ENCODE measurements around the gene RNASEH1. TPM values are rescaled to one million over a fixed set of nuclear protein-coding genes. Genes with fewer than 3 reads are reported as not detected.

The RNASEH1 gene
- total and polyA plus RNA-seq, 2 of the 8 experiments (the other 6 are each of a cell fraction or from before 2014, with no cell fraction given), result 11.7 to 42.7 TPM

DNA sequence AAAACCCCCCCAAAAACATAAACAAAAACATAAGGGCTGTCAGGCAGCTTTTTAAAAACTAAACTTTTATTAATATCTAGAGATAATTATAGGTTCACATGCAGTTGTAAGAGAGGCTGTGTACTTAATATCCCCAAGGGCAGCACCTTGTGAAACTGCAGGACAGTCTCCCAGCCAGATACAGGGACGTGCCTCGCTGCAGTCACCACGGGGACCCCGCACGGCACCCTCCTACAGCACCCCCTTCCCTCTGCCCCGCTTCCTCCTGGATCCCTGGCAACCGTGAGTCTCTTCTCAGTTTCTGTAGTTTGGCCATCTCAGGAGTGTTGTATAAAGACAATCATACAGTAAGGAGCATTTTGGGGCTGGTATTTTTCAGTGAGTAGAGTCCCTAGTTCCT is 30.0 kb upstream of the RNASEH1 start:
- WGBS, 2 experiments (ENCODE audit: extremely low coverage in 1 of 2, insufficient coverage in 1 of 2, insufficient read length in 1 of 2, insufficient replicate concordance in 2 of 2, low coverage in 1 of 2, low lambda C conversion rate in 2 of 2, missing lambda C conversion rate in 1 of 2), result 96% methylated on average over 6 of the region's 7 CpGs; no CpG with 5 or more reads in 1 of the 2 experiments
- Histone ChIP-seq H4K5ac (ENCODE audit: insufficient read length, low read depth, low read length) (no peak overlapping the region), H3K4me3 (ENCODE audit: extremely low read depth in 1 of 4, insufficient read depth in 2 of 4, low read depth in 3 of 4, low read length in 4 of 4) (no peak overlapping the region), H2BK120ac (replicated peaks; ENCODE audit: low read depth, low read length) (no peak overlapping the region), H3K79me1 (ENCODE audit: low read depth, low read length) (no peaks in the 10 kb centered on the region), H3K56ac (replicated peaks; ENCODE audit: insufficient read length, low read depth, low read length) (no peak overlapping the region), H3K4me1 (replicated peaks in 1 of 4; ENCODE audit: control insufficient read depth in 3 of 4, insufficient read depth in 4 of 4, low read length in 3 of 4) (no peaks in the 10 kb centered on the region), H3K9ac (replicated peaks in 1 of 4; ENCODE audit: extremely low read depth in 1 of 4, low read depth in 3 of 4, low read length in 3 of 4) (no peak overlapping the region), H3K9me3 (ENCODE audit: insufficient read depth in 2 of 2, low read depth in 1 of 2, low read length in 1 of 2) (no peaks in the 10 kb centered on the region), H3K36me3 (ENCODE audit: control insufficient read depth in 2 of 4, insufficient read depth in 4 of 4, low read length in 3 of 4) (peaks cover 0 to 16% (median 11%) of the 10 kb centered on the region in 4 experiments; a peak in 5 of 8 replicates), H3K23me2 (ENCODE audit: low read depth, low read length) (no peaks in the 10 kb centered on the region), H3K27me3 (replicated peaks in 1 of 4; ENCODE audit: control insufficient read depth in 3 of 4, extremely low read depth in 1 of 4, insufficient read depth in 3 of 4, low read length in 3 of 4) (no peaks in the 10 kb centered on the region), H3K27ac (ENCODE audit: low read depth, low read length) (no peak overlapping the region), H4K8ac (ENCODE audit: extremely low read depth, insufficient read depth, low read length) (no peak overlapping the region), H2BK15ac (ENCODE audit: low read length) (no peak overlapping the region), H2BK12ac (ENCODE audit: low read depth, low read length) (no peak overlapping the region), H3K14ac (ENCODE audit: insufficient read length) (no peak overlapping the region), H2BK5ac (ENCODE audit: low read depth, low read length) (no peak overlapping the region), H2BK20ac (ENCODE audit: low read length) (no peak overlapping the region), H3K23ac (ENCODE audit: insufficient read length) (no peak overlapping the region), H2AFZ (ENCODE audit: low read length) (no peak overlapping the region), H3K79me2 (ENCODE audit: control insufficient read depth in 1 of 2, insufficient read depth in 2 of 2, low read length in 2 of 2) (no peaks in the 10 kb centered on the region), H4K91ac (replicated peaks; ENCODE audit: insufficient read length, low read length) (no peak overlapping the region), H3K4ac (replicated peaks; ENCODE audit: insufficient read length, low read depth, low read length) (no peak overlapping the region), H3K4me2 (ENCODE audit: insufficient read depth in 1 of 2, low read depth in 2 of 2, low read length in 2 of 2) (no peak overlapping the region), H2AK5ac (ENCODE audit: low read depth, low read length) (no peak overlapping the region), H3K18ac (ENCODE audit: extremely low read depth, low read length) (no peak overlapping the region), H4K20me1 (replicated peaks in 1 of 2; ENCODE audit: control insufficient read depth in 1 of 2, insufficient read depth in 2 of 2, low read length in 2 of 2) (peaks cover 0 to 7% of the 10 kb centered on the region in 2 experiments)
- ChIA-PET POLR2A (ENCODE audit: partially characterized antibody) (interaction anchor here (0.6 to 17.0 kb wide), 5 partner anchors 10 to 92 kb away, joined by 3 to 373 read pairs (median 3); partner anchors contain the start of gene RNASEH1), CTCF (ENCODE audit: partially characterized antibody) (interaction anchor here (0.9 to 1.4 kb wide), 3 partner anchors 8 to 125 kb away, joined by 3 to 7 read pairs (median 3); no protein-coding TSS in a partner anchor)
- DNase-seq (ENCODE audit: low read depth in 1 of 2, low spot score in 2 of 2) (no peak), FAIRE-seq (no peak)
- no peak for TF ChIP-seq SIRT6 (IDR thresholded peaks at IDR 0.05; ENCODE audit: low read length)
- no peak for TF ChIP-seq JUN (IDR thresholded peaks at IDR 0.05; ENCODE audit: low read depth, low read length)
- no peak for TF ChIP-seq BCL11A (IDR thresholded peaks at IDR 0.05; ENCODE audit: low read depth in 2 of 2, low read length in 2 of 2)
- no peak for TF ChIP-seq CHD1 (IDR thresholded peaks at IDR 0.05; ENCODE audit: low read depth, low read length)
- no peak for TF ChIP-seq SUZ12 (IDR thresholded peaks at IDR 0.05; ENCODE audit: low read length)
- TF ChIP-seq TBP (IDR thresholded peaks at IDR 0.05; ENCODE audit: low read depth, low read length), result no peak
- no peak for TF ChIP-seq BACH1 (IDR thresholded peaks at IDR 0.05; ENCODE audit: low read length)
- no peak for TF ChIP-seq EZH2 (IDR thresholded peaks at IDR 0.05; ENCODE audit: low read depth, low read length, severe bottlenecking)
- TF ChIP-seq ZNF274 (IDR thresholded peaks at IDR 0.05; ENCODE audit: borderline replicate concordance, extremely low read depth, low read length), result no peak
- no peak for TF ChIP-seq TCF12 (IDR thresholded peaks at IDR 0.05; ENCODE audit: low read depth, low read length)
- no peak for TF ChIP-seq CREB1 (IDR thresholded peaks at IDR 0.05)
- no peak for TF ChIP-seq ASH2L (IDR thresholded peaks at IDR 0.05; ENCODE audit: low read length)
- no peak for TF ChIP-seq POLR2AphosphoS5 (IDR thresholded peaks at IDR 0.05; ENCODE audit: low read depth, low read length)
- no peak for TF ChIP-seq KDM1A (IDR thresholded peaks at IDR 0.05; ENCODE audit: borderline replicate concordance, low read length)
- TF ChIP-seq TAF1 (IDR thresholded peaks at IDR 0.05; ENCODE audit: low read depth, low read length), result no peak
- TF ChIP-seq POU5F1 (IDR thresholded peaks at IDR 0.05; ENCODE audit: low read depth, low read length), result no peak
- no peak for TF ChIP-seq CBX8 (IDR thresholded peaks at IDR 0.05; ENCODE audit: borderline replicate concordance, low read depth, low read length)

Data from H1 (cell line).